Loucy (cell line): ENCODE results near the gene CDH26.

Experiments used
- EZH2phosphoT487 ChIP-seq: fragments of 200-600 bp; IDR thresholded peaks from 2 replicates; pipeline ENCODE4 v1.6.1; 2018; ENCODE audit warnings: antibody characterized with exemption, mild to moderate bottlenecking, moderate library complexity, borderline replicate concordance
- TF ChIP-seq, protein P1 (sequence below): fragments of 200-600 bp; sonication (generic); conservative IDR thresholded peaks from 2 replicates; pipeline ENCODE4 v1.5.1; 2014; ENCODE audit warnings: mild to moderate bottlenecking, antibody characterized with exemption, low read length

DNA sequence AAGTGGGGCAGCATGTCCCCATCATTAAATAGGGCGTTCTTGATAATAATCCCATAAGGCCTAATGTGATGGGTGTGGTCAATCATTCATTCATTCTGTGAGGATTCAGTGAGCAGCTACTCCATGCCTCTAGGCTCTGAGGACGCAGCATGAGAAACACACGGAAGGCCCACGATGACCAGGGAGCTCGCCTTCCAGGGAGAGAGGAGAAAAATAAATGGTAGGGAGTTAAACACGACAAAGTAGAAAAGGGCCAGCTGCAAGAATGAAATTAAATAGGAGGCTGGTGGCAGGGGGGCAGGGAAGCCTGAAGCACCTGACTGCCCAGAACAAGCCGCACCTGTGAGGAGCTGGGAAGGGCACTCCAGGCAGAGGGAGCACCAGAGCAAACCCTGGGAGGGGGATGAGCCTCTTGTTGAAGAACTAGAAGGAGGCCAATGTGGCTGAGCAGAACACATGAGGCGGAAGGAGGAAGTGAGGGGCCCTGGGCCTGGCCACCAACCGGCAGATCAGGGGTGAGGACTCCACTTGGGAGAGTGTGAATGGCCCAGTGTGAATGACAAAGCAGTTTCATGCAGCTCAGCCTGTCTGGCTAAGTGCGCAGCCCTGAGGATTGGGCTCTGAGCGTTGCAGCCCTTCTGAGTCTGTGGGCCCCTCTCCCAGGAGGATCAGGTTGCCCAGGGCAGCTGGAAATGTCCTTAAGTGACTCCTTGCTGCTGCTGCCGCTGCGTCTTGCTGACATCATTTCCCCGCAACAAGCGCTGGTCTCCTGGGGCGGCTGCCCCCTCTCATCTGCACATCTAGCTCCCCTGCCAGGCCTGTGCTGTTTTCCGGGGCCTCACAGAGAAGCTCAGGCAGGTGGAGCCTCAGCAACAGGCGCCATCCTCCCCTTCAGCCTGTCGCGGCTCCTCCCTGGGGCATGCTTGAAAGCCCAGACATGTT lies 99.9 kb downstream of the CDH26 start:
- TF ChIP-seq, protein P1, sequence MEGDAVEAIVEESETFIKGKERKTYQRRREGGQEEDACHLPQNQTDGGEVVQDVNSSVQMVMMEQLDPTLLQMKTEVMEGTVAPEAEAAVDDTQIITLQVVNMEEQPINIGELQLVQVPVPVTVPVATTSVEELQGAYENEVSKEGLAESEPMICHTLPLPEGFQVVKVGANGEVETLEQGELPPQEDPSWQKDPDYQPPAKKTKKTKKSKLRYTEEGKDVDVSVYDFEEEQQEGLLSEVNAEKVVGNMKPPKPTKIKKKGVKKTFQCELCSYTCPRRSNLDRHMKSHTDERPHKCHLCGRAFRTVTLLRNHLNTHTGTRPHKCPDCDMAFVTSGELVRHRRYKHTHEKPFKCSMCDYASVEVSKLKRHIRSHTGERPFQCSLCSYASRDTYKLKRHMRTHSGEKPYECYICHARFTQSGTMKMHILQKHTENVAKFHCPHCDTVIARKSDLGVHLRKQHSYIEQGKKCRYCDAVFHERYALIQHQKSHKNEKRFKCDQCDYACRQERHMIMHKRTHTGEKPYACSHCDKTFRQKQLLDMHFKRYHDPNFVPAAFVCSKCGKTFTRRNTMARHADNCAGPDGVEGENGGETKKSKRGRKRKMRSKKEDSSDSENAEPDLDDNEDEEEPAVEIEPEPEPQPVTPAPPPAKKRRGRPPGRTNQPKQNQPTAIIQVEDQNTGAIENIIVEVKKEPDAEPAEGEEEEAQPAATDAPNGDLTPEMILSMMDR, result no peak
- no peak for TF ChIP-seq EZH2phosphoT487
